NCI-H446 treated with DMSO at 0.1 percent for 48 hours (cell line): ENCODE data around the gene SBF1.
"Not testable (repeated sequence)": the region's sequence is repeated elsewhere in the genome, so short reads cannot be mapped to it uniquely, and the experiment has no call there.

Experiments used
- DNase-seq: peaks from one replicate; lab custom pipeline; 2025; lab: John Stamatoyannopoulos, UW

SBF1 gene

DNA sequence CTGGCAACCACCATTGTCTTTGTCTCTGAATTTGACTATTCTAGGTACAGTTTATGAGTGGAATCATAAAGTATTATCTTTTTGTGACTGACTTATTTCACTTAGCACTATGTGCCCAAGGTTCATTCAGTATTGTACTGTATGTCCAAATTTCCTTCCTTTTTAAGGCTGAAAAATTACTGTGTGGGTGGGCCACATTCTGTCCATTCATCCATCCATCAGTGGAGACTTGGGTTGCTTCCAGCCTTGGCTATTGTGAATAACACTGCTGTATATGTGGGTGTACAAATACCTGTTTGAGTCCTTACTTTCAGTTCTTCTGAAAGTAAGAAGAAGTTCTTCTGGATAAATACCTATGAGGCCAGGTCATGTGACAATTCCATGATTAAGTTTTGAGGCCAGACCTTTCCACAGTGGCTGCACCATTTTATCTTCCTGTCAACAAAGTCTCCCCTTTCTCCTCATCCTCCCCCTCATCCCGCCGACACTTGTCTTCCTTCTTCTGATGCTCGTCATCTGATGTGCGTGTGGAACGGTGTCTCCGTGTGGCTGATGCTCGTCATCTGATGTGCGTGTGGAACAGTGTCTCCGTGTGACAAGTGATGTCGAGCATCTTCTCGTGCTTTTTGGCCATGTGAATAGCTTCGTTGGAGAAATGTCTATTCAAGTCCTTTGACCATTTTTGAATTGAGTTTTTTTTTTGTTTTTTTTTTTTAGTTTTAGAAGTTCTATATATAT is 49.5 kb downstream of the SBF1 start:
- DNase-seq, result no peak

DNA sequence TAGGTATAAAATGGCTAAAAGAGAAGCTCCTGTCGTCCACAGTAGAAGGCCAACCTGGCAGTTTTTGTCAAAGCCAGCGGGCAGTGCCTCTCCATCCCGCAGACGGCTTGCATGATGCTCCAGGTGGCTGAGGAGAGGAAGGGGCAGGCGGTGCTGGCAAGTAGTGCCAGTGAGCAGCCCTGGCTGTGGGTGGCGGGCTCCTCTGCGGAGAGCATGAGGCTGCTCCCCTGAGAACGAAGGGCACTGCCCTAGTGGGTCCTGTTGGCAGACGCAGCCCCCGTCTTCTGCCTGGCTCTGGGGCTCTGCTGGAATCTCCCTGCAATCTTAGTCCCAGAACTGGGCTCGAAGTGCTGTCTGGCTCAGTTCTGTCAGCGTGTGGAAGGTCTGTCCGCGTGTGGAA is 50.9 kb downstream of the SBF1 start:
- no peak for DNase-seq

DNA sequence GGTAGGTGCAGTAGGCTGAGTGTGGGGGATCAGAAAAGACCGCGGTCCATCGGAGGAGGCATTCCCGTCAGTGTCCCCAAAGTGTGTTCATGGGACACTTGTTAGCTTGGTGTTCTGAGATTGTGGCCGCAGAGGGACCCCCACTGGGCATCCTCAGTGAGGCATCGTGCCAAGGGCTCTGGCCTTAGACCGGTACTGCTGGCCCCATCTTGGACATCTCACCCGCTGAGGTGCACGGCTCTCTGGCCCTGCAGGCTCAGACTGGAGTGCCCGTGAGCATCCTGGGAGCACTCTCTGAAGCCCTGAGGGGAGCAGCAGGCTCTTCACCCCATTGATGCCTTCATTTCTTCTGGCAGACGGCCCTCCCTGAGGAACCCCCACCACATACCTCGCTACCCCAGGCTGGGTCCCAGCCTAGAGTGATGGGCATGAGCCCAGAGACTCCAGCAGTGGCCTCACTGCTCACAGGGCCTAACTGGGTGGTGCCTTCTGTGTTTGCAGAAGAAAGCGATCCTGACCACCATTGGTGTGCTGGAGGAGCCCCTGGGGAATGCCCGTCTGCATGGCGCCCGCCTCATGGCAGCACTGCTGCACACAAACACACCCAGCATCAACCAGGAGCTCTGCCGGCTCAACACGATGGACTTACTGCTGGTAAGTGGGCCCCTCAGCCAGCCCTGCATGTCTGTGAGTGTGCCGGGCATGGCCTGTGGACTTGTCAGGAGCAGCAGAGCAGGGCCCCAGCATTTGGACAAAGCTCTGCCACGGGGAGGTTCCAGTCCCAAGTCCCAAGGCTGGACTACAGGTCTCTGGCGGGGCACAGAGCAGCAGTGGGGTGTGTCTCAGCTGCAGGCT is 51.6 kb downstream of the SBF1 start:
- no peak for DNase-seq

DNA sequence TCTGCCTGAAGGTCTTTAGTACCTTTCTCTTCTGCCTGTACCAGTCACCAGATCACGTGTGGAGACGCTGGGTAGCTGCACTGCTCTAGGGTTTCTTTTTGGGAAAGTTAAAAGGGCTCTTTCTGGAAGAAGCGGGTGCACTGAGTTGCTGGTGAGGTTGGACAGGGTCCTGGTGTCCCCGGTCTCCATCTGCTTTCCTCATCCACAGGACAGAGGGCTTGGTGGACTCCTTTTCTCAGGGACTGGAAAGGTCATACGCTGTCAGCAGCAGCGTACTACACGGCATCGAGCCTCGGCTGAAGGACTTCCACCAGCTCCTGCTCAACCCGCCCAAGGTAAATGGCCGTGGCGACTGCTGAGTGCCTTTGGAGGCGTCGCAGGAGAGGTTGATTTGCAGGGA is 52.8 kb downstream of the SBF1 start:
- DNase-seq, result no peak

DNA sequence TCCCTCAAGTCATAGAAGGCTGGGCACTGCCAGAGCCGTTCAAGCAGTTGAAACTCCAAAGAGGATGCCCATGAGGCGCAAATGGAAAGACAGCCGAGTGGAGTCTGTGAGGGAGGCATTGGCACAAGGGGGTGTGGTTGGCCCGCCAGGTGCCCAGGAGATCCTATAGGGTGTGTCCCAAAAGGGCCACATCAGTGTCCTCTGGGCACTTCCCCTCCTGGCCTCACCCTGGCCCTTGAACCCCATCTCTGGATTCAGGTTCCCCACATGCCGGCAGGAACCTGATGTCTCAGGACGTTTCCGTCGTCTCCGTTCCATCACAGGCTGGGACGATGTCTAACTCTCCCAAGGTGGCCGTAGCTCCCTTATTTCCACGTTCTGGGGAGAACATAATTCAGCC is 54.3 kb downstream of the SBF1 start:
- DNase-seq, result no peak

DNA sequence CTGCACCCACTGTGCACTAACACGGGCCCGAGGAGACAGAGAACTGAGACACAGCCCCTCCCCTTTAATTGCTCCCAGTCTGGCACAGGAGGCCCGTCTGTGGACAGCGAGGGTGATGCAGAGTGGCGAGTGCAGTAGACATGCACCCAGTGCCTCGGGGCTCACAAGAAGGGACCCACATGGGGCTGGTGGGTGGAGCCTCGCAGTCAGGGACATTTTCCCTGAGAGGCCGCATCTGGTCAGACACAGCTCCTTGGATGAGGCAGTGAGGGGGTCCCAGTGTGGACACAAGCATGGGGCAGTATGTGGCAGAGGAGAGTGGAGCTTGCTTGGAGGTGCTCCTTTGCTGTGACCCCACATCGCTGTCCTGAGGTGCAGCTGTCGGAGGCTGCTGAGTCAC is 54.8 kb downstream of the SBF1 start:
- DNase-seq, result no peak

DNA sequence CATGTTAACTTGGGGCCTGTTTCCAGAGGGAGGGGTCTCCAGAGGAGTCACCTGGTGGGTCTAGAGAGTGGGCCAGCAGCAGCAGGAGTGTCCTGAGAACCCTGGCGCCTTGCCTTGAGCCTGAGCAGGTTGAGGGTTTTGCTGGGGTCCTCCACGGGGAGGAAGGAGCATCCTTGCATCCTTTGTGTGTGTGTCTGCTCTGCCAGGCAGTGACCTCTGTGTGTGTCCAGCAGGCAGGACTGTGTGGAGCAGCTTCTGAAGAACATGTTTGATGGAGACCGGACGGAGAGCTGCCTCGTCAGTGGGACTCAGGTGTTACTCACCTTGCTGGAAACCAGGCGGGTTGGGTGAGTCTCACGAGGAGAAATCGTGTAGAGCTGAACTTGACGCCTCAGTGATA is 55.7 kb downstream of the SBF1 start:
- no peak for DNase-seq

DNA sequence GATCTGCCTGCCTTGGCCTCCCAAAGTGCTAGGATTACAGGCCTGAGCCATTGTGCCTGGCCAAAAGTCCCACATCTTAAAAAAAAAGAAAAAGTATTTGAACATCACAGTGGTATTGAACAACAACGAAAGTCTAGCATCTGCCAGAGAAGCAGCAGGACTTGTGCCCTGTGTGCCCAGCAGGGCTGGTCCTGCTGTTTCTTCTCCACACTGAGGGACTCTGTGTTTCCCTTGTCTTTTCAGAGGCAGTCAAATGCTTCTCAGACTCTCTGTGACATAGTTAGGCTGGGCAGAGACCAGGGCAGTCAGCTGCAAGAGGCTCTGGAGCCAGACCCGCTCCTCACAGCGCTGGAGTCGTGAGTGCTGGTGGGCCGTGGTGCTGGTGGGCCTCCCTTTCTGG is 56.2 kb downstream of the SBF1 start:
- no peak for DNase-seq

DNA sequence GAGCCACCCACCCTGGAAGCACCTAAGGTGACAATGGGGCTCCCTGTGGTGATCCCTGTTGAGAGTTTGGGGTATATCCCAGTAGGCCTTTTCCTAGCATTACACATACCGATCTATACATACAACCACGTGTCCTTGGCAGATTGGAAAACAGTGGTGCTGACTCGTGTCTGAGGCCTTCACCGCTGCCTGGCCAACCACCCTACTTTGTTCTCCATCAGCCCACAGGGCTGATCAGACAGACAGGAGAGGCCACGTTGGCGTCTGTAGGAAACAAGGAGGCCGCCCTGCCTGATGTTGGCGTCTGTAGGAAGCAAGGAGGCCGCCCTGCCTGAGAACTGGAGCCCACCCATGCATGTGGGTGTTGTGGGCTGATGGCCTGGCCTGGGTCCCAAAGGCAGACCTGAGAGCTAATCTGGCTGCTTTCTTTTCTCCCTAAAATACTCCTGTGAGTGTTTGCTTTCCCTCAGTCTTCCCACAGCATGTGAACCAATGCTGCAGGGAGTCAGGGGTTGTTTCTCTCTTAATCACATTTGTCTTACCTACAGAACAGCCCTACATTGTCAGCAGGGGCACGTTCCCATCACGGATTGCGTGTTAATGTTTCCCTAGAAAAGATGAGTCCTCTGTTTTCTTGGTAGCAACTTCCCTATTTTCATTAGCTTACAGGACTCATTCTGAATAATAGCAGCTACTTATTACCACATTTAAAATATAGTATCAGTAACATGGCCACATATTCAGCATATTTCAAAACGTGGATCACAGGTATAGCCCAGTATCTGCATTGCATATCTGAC is 57.2 kb downstream of the SBF1 start:
- no peak for DNase-seq

DNA sequence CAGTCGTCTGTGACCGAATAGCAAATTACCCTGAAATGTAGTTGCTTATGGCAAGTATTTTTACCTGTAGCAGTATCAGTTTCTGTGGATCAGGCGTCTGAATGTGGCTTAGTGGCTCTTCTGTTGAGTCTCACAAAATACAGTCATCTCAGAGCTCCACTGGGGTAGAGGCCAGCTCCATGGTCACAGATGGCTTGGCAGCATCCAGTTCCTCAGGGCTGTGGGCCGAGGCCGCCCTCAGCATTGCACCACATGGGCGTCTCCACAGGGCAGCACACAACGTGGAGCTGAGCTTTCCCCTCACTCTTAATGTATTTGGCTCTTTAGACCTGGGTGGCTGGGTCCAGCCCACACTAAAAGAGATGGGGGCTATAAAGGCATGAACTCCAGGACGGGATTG is 57.8 kb downstream of the SBF1 start:
- DNase-seq, result no peak

DNA sequence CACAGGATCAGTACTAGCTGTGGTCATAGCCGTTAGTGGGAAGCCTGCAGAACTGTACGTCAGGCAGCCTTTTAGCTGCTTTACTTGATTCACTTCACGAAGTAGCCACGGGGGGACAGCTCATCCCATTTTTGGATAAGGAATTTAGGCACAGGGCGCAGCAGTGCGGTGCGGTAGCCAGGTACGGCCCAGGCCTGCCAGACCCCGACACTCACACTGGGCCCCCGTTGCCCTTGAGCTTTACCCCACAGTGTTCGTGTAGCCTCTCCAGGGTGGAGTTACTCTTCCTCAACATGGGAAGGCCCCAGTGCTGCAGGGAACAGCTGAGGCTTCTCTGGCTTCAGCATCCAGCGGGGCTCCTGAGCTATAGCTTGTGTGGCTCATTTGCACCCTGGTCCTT is 59.4 kb downstream of the SBF1 start:
- no peak for DNase-seq

DNA sequence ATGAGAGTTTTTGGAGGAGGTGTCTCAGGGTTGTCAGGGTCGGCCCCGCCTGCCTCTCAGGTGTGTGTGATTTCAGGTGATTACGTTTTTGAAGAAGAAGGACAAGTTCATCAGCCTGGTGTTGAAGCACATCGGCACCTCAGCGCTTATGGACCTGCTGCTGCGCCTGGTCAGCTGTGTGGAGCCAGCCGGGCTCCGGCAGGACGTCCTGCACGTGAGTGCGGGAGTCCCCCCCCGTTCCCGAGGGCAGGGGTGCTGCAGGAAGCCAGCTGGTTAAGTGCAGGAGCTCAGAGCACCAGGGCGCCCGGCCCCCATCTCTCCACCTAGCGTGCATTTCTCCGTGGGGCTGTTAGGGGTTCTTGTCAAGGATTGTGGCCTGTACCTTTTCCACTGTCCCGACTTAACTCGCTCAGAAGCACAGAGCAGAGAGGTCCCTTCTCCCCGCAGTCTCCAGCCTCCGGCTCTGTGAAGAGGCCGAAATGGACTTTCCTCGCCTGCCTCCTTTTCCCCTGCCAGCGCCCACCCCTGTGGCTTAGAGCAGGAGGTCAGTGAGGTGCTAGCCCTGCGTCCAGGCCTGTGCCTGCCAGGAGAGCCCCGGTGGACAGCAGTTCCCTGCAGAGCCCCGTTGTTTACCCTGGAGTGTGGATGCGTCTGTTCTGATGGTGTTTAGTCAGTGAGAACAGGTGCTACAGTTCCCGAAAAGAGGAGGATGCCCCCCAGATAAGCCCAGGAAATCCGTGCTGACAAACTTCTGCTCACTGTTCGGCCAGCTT is 60.2 kb downstream of the SBF1 start:
- no peak for DNase-seq

DNA sequence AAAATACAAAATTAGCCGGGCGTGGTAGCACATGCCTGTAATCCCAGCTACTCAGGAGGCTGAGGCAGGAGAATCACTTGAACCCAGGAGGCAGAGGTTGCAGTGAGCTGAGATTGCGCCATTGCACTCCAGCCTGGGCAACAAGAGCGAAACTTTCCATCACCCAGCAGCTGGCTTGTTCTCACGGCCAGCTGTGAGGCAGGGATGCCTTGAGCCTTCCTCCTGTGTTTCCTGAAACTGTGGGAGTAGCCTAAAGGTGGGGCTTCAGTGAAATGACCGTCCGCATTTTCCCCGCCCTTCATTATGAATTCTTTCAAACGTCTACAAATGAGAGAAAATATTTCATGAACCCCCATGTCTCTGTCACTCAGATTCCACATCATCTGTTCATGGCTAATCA is 65.9 kb downstream of the SBF1 start:
- DNase-seq, result not testable (repeated sequence)

DNA sequence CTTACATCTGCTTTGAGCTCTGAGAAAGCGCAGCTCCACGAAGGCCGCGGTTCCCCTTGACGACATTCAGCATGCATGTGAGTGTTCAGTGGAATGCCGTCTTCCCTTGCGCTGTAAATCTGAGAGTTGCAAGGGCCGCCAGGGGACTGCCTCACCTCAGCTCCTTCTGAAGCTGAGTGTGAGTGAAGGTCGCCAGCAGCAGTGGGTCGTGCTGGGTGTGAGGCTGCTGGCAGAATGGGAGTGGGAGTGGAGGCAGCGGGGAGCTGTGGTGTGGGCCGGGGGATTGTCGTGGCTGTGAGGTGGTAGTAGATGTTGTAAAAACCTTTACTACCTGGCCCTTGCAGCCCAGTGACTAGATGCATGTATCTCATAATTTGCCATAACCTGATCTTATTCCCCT is 66.5 kb downstream of the SBF1 start:
- DNase-seq, result no peak

DNA sequence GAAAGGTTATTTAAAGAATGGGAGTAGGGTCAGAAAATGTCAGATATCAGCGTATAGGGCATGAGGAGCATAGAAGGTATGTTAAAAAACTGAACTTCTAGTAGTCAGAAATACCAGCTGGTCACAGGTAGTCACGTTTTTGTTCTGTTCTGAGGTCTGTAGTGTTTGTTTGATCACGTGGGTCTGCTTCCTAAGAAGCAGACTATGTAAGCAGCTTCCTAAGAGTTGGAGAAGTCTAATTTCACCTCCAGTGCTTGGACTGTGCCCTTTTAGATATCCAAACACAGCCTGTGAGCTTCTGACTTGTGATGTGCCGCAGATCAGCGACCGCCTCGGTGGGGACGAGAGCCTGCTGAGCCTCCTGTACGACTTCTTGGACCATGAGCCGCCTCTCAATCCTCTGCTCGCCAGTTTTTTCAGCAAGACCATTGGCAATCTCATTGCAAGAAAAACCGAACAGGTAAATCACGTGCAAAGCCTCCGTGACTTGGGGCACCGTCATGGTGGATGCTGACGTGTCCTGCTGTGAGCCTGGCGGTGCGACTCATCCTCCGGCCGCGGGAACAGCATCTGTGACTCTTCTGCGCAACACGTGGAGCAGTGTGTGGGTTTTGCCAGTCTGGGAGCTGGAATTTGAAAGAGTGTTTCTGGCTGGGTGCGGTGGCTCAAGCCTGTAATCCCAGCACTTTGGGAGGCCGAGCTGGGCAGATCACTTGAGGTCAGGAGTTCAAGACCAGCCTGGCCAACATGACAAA is 68.2 kb downstream of the SBF1 start:
- no peak for DNase-seq

DNA sequence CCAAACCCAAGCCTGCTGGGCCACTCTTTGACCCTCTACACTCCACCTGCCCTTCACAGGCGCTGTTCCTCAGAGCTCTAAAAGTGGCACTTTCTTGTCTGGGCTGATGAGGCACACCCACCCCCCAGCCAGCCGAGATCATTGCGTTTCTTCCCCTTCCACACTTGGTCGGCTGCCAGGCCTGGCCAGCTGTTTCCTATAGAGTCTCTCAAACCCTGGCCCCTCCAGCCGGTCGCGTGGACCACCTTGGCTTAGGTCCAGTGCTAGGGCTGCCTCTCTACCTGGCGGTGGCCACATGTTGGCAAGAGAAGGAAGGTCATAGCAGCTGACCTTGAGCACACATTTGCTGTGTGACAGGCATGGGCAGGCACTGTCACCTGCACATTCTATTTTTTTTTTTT is 71.1 kb downstream of the SBF1 start:
- no peak for DNase-seq

DNA sequence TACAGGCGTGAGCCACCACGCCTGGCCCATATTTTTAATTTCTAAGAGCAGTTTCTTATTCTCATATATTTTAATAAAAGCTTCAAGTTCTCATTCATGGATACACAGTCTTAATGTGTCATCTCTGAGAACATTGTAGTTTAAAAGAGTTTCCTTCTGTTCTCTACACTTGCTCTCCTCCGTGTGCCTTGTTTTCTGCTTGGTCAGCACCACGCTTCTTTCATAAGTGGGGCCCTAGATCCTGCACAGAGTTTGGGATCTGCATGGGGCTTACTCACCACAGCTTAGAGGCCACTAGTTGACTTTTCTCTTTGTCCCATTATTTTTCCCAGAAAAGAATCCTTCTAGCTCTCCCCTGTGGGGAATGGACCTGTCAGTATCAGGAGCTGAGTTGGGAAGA is 72.9 kb downstream of the SBF1 start:
- DNase-seq, result no peak

DNA sequence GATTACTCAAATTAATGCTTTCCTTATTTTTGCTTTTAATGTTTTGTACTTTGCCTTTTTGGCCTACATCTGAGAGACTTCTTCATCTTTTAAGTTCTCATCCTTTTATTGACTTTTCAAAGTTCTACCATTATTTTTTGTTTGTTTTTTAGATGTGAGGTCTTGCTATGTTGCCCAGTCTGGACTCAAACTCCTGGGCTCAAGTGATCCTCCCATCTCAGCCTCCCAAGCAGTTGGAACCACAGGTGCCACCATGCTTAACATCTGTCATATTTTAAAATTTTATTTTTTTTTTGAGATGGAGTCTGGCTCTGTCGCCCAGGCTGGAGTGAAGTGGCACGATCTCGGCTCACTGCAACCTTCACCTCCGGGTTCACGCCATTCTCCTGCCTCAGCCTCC is 73.9 kb downstream of the SBF1 start:
- DNase-seq, result no peak

DNA sequence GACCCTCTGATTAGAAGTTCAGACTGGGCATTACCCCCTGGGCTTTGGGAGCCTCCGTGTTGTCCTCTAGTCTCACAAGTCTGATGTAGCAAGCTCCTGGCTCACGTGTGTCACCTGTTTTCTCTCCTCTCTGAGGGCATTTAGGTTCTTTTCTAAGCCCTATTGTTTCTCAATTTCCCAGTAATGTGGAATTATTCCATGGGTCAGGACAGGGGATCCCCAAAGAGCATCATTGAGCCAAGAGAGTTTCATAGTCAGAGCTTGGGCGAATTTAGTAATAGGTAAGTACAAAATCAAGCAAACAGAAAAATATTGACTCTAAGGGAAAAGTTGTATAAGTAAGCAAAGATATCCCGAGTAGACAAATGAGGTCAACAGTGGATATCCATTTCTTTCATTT is 74.4 kb downstream of the SBF1 start:
- DNase-seq, result no peak

DNA sequence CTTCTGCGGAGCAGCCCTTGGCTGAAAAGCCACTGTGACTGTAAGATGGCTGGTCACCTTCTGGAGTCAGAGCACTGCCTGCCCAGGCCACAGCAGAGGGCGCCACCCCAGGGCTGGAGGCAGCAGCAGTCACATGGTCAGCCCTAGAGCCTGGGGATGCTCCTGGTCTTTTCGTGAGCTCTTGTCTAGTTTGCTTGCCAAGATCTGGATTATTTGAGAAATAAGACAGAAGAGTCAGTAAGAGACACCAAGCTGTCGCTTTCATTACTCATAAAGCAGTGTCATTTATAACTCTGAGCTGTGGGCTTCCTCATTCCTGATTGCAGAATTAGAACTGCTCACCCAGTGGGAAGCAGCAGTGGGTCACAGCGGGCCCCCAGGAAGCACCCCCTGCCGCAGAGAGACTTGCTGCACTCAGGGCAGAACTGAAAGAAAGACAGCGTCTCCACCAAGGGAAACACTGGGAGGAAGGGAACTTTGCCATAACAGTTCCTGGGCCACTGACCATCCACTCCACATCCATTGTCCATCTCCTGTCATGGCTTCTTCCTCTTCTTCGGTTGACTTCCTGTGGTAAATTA is 75.0 kb downstream of the SBF1 start:
- DNase-seq, result no peak
